Femur (tissue), 1 donor: ENCODE measurements around the gene REG4.
"Not testable (repeated sequence)": the region's sequence is repeated elsewhere in the genome, so short reads cannot be mapped to it uniquely, and the experiment has no call there.

Experiments used
- DNase-seq: peaks from one replicate; pipeline ENCODE4 v3.0.0-alpha.2; 2017

The REG4 gene

DNA sequence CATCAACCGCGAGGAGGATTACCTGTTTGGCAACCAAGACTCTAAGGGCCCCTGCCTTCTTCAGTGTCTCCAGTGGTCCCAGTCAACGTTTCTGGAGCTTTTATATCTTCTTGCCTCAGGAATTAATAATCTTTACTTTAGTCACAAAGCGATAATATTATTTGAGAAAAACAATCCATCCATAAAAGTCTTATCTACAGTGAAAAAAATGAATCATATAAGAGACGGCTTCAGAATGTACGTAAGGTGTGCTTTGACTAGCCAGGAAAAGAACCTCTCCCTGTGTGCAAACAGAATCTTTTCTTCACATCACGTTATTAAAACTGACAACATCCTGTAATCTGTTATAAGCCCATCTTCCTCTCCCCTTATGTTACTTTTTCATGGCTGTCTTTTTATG lies at the start of gene REG4:
TSS of gene REG4 (minus strand) at position 74 of the 400 bp plus-strand sequence. CDS start 2,691 bp downstream, outside the sequence.
- no peak for DNase-seq

DNA sequence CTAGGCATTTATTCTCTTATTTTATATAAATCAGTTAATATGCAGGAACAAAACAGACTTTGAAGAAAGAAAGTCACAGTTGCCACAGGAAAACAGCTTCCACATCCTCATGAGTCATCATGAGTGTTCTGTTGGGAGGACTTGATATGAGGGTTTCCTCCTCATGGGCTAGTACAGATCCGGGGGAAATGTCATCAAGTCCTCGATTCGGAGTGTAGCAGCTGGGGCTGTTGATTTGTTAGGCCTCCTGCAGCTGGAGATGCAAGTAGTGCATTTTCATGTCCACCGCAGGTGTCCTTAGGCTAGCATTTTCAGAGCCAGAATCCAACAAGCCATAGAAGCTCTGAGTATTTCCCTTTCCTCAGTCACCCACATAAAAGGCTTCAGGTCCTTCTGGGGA lies 48.4 kb upstream of the REG4 start:
- DNase-seq: no peak

DNA sequence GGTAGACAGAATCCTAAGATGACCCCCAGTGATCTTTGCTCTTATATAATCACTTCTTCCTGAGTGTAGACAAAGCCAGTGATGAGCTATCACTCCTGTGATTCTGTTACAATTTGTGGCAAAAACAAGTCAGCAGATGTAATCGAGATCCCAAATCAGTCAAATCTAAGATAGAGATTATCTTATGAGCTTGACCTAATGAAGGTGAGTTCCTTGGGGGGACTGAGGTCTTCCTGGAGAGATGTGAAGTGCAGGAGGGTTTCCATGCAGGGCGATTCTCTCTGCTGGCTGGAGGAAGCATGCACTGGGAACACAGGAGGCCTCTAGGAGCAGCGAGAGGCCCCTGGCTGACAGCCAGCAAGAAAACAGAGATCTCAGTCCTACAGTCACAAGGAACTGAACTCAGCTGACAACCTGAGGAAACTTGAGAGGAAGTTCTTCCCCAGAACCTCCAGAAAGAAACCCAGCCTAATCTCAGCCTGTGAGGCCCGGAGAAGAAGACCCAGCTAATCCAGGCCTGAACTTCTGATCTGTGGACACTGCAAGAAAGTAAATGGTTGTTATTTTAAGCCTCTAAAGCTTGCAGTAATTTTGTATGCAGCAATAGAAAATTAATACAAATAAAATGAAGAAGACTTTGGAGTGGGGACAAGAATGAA lies 47.4 kb upstream of the REG4 start:
- DNase-seq: not testable (repeated sequence)

DNA sequence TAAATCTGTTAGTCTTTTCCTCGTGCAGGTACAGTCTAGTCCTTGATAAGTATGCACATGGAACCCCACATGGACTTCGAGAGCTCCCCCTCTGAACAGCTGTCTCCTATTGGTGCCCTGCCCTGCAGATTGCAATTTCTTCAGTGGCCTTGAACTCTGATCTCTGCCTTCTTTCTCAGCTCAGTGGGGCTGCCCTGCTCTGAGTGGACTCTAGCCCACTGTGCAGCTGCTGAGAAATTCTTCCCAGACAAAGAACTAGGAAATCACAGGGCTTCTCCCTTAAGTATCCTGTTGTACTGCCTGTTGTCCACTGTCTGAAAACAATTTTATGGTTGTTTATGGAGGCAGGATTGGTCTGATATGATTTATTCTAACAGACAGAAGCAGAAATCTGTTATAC lies 46.9 kb upstream of the REG4 start:
- no peak for DNase-seq

DNA sequence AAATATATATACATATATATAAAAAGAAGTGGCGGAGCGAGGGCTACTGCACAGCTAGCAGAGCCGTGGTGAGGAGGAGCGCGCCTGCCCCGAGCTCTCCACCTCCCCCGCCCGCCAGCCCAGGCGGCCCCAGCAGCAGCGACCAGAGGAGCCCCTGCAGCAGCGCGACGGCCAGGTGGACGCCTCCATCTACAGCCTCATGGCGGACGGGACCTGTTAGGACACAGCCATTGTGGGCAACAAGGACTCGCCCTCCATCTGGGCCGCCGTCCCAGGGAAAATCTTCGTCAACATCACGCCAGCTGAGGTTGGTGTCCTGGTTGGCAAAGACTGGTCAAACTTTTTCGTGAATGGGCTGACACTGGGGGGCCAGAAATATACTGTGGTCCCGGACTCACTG lies 41.9 kb upstream of the REG4 start:
- no peak for DNase-seq

DNA sequence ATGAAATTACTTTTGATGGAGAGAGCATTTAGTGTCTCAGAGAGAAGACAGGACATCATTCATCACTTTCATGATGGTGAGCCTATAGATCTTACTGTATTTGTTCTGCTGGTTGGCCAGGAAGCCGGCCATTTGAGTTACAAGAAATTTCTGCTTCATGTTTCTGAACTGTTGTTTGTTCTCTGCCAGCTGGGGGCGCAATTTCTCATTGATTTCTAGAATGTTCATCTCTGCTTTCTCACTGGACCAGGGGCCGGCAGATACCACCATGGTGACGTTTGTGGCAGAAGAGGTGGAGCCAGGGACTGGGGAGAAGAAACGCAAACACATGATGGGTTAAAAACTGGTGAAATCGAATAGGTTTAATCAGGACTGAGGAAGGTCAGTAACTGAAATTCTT lies 32.9 kb upstream of the REG4 start:
- DNase-seq: not testable (repeated sequence)

DNA sequence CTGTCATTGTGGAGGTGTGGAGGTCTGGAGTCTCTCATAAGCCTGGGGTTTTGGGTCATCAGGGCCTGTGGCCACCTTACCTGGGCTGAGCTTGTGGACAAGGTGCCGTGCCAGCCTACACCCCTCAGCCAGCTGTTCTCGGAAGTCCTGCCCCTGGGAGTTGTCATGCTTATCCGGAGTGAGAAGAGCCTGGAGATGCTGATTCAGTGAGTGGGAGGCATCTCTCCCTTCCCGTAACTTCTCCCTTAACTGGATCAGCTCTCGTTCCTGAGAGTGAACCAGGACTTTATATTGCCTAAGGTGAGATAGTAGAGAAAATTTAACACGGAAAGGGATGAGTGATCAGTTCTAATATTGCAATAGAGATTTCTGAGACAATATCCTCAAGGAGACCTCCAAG lies 30.0 kb upstream of the REG4 start:
- no peak for DNase-seq

DNA sequence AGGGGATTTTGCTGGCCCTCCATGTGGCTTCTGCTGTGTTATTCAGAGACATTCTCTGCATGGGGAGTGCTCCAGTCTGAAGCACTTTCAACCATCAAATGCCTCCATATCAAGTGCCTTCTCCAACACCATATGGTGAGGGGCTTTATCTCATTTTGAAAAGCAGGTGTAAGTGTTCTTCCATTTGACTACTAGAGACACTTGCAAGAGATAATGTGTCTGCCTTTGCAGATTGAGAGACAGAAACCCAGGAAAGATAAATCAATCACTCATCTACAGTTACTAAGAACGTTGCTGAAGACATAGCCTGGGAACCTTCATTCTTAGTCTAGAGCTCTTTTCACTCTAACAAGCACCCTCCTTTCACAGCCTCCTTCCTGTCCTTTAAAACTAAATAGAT lies 29.5 kb upstream of the REG4 start:
- no peak for DNase-seq

DNA sequence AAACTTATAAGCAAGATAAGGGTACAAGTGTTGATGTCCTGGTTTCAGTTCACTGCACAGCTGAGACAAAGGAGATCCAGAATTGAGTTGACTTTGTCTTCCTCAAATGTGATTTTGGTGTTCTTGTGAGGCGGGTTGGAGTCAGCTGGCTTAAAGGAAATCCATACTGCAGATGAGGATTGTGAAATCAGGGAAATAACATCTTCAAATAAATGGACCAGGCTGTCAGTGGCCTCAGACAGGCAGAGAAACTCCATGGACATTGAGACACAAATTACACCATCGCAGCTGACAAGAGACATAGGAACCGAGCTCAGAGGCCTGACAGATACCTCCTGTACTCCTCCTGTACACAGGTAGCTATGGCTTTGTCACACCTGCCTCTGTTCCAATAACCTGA lies 27.0 kb upstream of the REG4 start:
- DNase-seq: no peak

DNA sequence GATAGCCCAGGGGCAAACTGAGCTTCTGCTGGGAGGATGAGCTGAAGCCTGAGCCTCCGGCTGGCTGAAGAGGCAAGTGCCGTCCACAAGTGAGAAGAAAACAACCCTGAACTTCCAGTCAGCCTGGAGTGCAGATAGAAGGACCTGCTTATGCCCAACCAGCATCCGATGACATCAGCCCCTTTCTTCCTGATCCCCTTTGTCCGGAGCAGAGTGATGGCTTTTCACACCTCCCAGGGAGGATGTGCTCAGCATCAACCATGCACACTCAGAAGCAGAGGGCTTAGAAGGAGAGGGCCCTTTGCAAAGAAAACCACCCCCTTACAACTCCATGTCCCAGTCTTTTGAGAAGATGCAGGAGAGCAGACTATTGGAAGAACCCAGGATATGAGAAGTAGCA lies 23.7 kb upstream of the REG4 start:
- no peak for DNase-seq

DNA sequence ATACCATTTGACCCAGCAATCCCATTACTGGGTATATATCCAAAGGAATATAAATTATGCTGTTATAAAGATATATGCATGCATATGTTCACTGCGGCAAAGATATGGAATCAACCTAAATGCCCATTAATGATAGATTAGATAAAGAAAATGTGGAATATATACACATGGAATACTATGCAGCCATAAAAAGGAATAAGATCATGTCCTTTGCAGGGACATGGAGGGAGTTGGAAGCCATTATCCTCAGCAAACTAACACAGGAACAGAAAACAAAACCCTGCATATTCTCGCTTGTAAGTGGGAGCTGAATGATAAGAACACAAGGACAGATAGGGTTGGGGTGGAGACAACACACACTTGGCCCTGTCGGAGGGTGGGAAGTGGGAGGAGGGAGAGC lies 19.8 kb upstream of the REG4 start:
- DNase-seq: no peak

DNA sequence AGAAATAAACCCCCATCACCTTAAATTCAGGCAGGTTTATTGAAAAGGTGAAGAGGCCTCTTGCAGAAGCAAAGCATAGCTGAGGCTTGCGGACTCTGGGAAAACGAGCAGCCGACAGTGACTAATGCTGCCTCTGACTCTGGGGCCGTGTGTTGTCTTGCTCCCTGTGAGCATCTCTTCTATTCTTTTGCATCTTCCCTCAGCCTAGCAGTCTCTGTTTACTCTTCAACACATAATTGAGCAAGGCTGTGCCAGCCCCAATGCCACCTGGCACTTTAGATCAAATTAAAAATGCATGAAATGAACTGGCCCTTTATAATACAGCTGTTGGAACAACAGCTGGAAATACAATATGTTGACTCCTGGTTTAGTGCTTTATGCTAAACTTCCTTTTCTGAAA lies 18.4 kb upstream of the REG4 start:
- peak; percentile 24 for DNase-seq

DNA sequence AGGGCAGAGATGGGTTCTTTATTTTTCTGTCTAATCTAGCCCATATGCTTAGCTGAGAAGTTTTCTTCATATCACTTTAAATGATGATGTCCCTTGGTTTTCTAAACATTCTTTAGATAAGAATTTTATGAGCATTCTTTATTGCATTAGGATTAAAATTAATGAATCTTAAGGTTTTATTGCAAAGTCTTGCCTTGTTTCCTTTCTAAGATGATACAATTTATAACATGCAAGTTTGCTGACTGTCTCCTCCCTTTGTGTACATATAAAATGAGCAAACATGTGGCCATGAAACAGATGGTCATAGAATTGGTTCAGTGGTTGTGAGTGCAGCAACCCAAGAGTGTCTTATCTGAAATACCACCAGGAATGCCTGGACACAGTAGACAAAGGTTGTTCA lies 17.7 kb upstream of the REG4 start:
- DNase-seq: not testable (repeated sequence)

DNA sequence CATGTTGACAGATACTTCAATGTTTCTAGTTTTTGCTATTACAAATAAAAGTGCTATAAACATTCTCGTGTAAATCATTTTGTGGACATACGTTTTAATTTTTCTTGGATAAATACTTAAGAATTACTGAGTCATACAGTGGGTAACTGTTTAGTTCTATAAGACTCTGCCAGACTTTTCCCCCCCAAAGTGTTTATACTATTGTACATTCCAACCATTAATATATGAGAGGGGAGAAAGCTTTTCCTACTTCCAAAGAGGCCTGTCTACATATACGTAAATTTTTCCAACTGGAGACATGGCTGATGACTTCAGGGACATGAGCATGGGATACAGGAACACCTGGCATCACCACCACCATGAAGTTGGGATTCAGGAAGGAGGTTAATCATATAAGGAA lies 17.0 kb upstream of the REG4 start:
- no peak for DNase-seq

DNA sequence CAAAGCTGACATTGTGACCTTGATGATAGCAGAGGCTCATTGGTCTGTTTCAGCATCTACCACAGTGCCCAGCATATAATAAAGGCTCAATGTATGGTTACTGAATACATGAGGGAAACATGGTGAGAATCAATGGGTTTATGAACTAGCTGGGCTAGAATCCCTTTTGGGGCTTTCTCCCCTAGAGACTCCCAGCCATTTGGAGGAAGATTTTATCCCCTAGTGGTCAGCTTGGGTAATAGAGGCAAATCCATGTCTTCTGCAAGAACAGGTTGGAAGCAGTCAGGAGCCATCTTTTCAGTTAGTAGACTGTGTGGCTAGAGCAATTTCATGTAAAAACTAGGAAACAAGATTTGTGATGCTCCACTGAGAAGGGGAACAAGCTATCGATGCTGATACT lies 15.8 kb upstream of the REG4 start:
- no peak for DNase-seq

DNA sequence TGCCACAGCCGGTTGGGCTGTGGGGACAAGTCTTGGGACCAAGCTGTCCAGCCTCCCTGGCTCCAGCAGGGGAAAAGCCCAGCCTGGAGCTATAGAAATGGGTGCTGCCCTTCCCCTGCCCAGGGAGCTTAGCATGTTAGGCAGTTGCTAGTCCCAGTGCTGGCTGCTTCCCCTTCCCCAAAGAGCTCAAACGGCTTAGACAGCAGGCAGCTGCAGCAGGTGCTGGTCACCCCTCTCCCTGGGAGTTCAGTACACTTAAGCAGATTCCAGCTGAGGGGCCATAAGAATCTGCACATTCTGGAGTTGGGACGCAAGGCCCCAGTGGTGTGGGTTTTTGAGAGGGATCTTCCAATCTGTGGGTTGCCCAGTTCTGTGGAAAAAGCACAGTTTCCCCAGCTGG lies 11.1 kb upstream of the REG4 start:
- DNase-seq: no peak

DNA sequence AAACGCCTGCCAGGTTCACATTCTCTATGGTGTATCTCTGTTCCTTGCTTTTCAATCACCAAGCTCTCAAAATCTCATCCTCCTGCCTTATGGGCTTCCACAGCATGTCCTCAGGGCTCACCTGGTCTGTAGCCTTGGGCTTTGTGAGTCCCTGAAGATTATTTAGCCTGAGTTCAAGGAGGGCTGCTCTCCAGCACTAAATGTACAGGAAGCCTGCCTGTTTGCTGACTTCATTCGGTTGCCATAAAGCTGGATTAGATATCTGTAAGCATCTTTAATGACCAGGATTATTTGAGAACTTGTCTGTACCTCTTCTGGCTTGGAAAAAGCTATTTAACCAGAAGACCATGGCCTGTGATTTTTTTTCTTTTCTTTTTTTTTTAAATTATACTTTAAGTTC lies 6.9 kb upstream of the REG4 start:
- DNase-seq: no peak

DNA sequence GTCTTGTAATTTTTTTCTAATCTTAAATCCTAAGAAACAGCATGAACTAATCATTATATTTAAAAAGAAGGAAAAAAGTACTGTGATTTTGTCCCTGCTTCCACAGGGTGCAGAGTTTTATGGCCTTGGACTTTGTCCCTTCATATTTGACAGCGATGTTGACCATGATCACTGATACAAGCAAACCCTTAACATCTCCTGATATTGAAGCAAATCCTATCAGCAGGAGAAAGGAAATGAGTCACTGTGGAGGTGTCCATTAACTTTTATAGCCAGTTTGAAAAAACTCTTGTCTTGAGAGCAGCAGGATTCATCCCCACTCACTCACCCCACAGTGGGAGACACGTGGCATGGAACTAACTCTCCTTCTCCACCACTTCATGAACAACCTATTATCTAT lies 5.1 kb upstream of the REG4 start:
- no peak for DNase-seq

DNA sequence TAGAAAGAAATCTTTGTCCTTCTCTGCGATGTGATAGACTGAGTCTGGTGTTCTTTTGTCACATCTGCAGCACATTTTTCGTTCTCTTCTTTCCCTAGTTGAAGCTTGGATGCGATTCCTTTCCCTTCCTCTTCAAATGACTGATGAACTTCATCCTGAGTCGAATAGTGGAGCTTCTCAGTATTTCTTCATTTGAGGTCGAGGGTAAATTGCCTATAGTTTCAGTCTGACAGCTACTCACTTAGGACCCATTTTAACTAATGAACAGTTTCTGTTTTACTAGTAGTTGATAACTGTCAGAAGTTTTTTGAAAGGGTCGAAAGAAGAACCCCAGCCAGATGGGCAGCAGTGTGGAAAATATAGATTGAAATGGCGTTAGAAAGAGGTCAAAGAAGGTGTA lies 4.7 kb upstream of the REG4 start:
- no peak for DNase-seq

DNA sequence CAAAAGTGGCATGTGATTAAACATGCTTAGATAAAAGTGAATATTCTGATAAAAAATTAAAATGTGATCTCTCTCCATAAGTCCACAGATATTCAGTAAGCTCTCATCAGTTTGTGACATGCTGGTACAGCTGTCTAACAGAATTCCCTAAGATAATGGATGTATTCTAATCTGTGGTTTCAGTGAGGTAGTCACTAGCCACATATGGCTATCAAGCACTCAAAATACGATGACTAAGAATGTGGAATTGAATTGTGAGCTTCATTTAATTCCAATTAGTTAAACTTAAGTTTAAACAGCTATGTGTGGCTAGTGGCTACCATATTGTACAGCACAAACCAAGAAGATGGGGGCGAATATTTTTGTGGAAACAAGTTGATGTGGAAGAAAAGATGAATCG lies 4.1 kb upstream of the REG4 start:
- no peak for DNase-seq

DNA sequence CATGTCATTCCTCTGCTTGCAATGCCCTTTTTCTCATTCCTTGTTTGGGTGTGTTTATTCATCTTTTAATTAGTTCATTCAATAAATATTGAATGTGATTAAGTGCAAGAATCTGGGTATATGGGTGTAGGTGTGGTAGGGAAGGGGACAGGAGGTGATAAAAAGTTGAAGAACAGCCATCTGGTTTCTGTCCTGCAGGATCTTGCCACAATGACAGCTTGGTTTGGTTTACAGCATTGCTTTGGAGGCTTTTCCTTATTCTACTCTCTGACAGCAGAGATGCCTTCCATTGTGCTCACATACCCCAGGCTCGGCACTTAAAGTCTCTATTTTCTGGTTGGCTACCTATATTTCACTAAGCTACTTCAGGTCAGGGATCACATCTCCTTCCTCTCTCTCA lies 3.0 kb upstream of the REG4 start:
- no peak for DNase-seq

DNA sequence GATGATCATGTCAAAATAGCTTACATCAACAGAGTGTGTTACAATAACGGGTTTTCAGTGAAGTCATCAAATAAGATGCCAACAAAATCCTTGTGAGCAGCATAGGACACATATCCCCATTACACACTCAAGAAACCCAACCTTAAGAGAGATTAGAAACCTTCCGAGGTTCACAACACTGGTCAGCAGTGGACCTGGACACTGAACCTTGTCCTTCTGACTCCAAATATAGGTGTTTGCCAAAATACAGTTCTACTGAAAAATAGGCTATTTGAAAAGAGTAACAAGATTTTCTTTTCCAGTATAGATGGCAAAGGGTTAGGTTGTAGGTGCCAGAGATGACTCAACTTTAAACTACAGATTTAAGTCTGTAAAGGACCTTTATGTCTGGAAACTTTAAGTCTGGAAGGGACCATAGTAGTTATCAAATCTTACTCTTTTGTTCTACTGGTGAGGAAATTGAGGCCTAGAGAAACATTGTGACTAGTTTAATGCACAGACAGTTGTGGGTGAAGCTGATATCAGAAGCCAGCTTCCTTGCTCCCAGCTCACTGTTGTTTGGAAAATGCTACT lies 811 bp upstream of the REG4 start:
- no peak for DNase-seq

DNA sequence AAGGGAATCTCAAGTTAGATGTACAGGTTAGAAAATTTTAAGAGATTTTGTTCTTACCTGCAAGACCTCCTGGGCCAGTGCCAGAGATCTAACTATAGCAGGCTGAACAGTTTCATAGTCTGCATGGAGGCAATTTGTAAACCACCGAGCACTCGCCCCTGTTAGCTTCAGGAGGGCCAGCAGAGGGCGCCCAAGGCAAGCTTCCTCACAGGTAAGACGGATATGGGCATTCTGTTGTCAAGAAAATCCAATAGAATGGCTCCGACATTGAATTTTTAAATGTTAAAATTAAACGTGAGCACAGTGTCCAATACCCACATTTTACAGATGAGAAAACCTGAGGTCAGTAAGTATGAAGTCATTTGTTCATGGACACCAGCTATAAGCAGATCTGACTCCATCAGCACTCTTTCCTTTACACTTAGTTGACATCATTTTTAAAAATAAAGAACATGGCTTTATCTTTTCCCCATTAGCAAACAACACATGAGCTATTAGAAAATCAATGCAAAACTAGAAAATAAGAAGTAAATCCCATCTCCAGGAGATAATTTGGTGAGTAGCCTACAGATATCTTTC lies 2.2 kb downstream of the REG4 start:
- peak; percentile 82 for DNase-seq

DNA sequence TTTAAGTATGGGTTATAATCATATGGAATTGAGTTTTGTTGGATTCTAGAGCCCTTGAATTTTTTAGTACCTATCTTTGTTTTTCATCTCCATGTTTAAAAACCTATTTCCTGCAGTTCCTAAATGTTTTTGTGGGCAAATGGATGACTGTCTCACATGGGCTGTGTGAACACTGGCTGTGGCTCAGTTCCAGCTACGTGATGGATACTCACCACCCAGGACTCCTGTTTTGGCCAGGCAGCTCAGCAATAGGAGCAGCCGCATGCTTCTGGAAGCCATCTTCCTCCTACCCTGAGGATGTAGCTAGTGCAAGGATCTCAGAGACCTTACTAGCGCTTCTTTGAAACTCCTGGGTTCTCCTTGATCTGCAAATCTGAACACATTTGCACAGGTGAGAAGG lies 2.8 kb downstream of the REG4 start:
- no peak for DNase-seq

DNA sequence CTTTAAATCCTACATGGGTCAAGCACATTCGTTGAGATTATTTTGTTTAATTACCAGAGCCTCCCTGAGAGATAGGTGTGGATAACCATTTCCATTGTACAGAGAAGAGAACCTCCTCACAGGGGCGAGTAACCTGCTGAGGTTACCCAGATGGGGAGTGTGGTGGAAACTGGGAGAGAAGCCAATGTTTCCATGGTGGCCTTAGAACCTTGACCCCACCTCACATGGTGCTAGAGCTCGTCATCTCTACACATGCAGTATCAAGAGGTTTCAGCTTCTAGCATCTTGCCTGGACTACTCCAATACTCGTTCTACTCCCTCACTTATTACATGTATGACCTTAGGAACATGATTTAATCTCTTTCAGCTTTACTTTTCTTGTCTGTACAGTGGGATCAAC lies 4.8 kb downstream of the REG4 start:
- no peak for DNase-seq
